ENCODE results near the gene VPREB3. TPM values are rescaled to one million over a fixed set of nuclear protein-coding genes. Genes with fewer than 3 reads are reported as not detected.
A peak's percentile ranks its signal among the peaks of the same experiment; 100 is the strongest.

The VPREB3 gene
- total and polyA plus RNA-seq, 4 donors = 0.69 to 3.2 (median 1.8) TPM; not detected in 1

GRCh38 chr22:23763954-23764353 lies 9.7 kb upstream of the VPREB3 start:
- H3K9ac ChIP-seq (ENCODE audit: low read depth in 1 of 2, low read length in 2 of 2) = no peak overlapping the region
- H3K27ac ChIP-seq (ENCODE audit: low read depth in 1 of 2, low read length in 2 of 2) = no peak overlapping the region
- no peak for DNase-seq (ENCODE audit: low spot score)
- H3K27me3 ChIP-seq (ENCODE audit: control insufficient read depth in 4 of 4, insufficient read depth in 4 of 4, low read length in 3 of 4) = no peaks in the 10 kb centered on the region
- TF ChIP-seq YY1 (IDR thresholded peaks at IDR 0.05) (no peak), RXRA (IDR thresholded peaks at IDR 0.05) (no peak), CTCF (IDR thresholded peaks at IDR 0.05; ENCODE audit: low read depth, low read length, missing input control) (no peak), JUND (IDR thresholded peaks at IDR 0.05) (no peak), ATF3 (IDR thresholded peaks at IDR 0.05) (no peak), GABPA (IDR thresholded peaks at IDR 0.05 in 1 of 2, conservative IDR thresholded peaks at IDR 0.05 in 1 of 2) (no peak), REST (IDR thresholded peaks at IDR 0.05) (no peak), SP1 (IDR thresholded peaks at IDR 0.05) (no peak), FOXA2 (IDR thresholded peaks at IDR 0.05) (no peak), NR2F2 (IDR thresholded peaks at IDR 0.05) (no peak), ZBTB33 (IDR thresholded peaks at IDR 0.05) (no peak), HNF4A (conservative IDR thresholded peaks at IDR 0.05) (no peak), MAX (IDR thresholded peaks at IDR 0.05) (no peak), EGR1 (IDR thresholded peaks at IDR 0.05; ENCODE audit: low read depth in 2 of 2) (no peak), RAD21 (IDR thresholded peaks at IDR 0.05) (no peak)
- WGBS = 76% methylated on average over 7 of the region's 7 CpGs
- H3K36me3 ChIP-seq (ENCODE audit: control insufficient read depth in 4 of 4, insufficient read depth in 3 of 4, low read depth in 1 of 4, low read length in 3 of 4) = peaks cover 0 to 6% (median 4%) of the 10 kb centered on the region in 4 donors
- peaks cover 16 to 44% (median 33%) of the 10 kb centered on the region in 4 donors for H3K4me1 ChIP-seq (ENCODE audit: control insufficient read depth in 4 of 4, insufficient read depth in 4 of 4, low read length in 3 of 4)
- no peaks in the 10 kb centered on the region for H3K9me3 ChIP-seq (ENCODE audit: control insufficient read depth in 4 of 4, low read length in 3 of 4)
- no peak overlapping the region for H3K4me3 ChIP-seq (ENCODE audit: low read depth in 1 of 3, low read length in 3 of 3)

- Histone ChIP-seq H3K27me3 (ENCODE audit: control insufficient read depth in 4 of 4, insufficient read depth in 4 of 4, low read length in 3 of 4) (no peaks in the 10 kb centered on the region), H3K36me3 (ENCODE audit: control insufficient read depth in 4 of 4, insufficient read depth in 3 of 4, low read depth in 1 of 4, low read length in 3 of 4) (peaks cover 0 to 6% (median 4%) of the 10 kb centered on the region in 4 donors), H3K4me3 (ENCODE audit: low read depth in 1 of 3, low read length in 3 of 3) (peak overlapping the region in 1 of 3 donors; percentile 4), H3K9me3 (ENCODE audit: control insufficient read depth in 4 of 4, low read length in 3 of 4) (no peaks in the 10 kb centered on the region), H3K9ac (ENCODE audit: low read depth in 1 of 2, low read length in 2 of 2) (no peak overlapping the region), H3K27ac (ENCODE audit: low read depth in 1 of 2, low read length in 2 of 2) (no peak overlapping the region), H3K4me1 (ENCODE audit: control insufficient read depth in 4 of 4, insufficient read depth in 4 of 4, low read length in 3 of 4) (peaks cover 16 to 44% (median 32%) of the 10 kb centered on the region in 4 donors)
- WGBS = 68% methylated on average over 17 of the region's 17 CpGs
- DNase-seq (ENCODE audit: low spot score) = no peak
- TF ChIP-seq NR2F2 (IDR thresholded peaks at IDR 0.05) (no peak), FOXA2 (IDR thresholded peaks at IDR 0.05) (no peak), ZBTB33 (IDR thresholded peaks at IDR 0.05) (no peak), MAX (IDR thresholded peaks at IDR 0.05) (no peak), RXRA (IDR thresholded peaks at IDR 0.05) (no peak), HNF4A (conservative IDR thresholded peaks at IDR 0.05) (no peak), SP1 (IDR thresholded peaks at IDR 0.05) (no peak)
These were observed 9.3 kb upstream of the VPREB3 start for GRCh38 chr22:23763579-23763945.
